ENCODE data around the gene CKS1B. TPM values are rescaled to one million over a fixed set of nuclear protein-coding genes. Genes with fewer than 3 reads are reported as not detected.

CKS1B gene
- total RNA-seq, 1 experiment from 2014 or later = 258 TPM

DNA sequence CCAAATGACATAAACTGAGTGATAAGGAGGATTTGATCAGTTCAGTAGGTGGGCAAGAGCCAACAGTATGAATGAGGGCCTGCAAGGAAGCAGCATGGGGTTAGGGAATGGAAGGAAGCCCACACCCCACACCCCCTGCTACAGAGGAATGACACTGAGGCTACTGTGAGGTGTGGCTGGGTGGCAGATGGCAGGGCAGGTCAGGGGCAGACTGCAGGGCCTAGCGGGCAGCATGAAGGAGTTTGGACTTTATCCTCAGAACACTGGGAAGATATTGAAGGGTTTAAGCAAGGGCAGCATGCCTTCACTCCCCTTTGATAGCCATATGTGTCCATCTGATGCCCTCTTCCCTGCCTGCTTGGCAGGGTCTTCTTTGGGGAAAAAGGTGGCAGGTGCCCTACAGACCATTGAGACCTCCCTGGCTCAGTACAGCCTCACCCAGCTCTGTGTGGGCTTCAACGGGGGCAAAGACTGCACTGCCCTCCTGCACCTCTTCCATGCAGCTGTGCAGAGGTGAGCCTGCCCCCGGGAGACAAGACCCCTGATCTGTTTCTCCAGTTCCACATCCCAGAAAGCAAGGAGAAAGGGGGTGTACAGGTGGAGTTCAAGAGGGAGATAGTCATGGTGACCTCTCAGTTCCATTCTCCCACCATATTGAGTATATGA, 14.8 kb downstream of the CKS1B start:
- Mint-ChIP-seq H3K4me3 (no peak overlapping the region), H3K27me3 (ENCODE audit: low read depth) (no peaks in the 10 kb centered on the region; the same call in 1 of the 2 replicates), H3K9me3 (no peaks in the 10 kb centered on the region), H3K4me1 (peaks cover 12% of the 10 kb centered on the region), H3K27ac (0 out of 2 replicates have a peak overlapping the region, but pooled peaks have one; percentile 80), H3K36me3 (peaks cover 26% of the 10 kb centered on the region)
- ChIA-PET POLR2A (interaction anchor here (1.2 kb wide), 1 partner anchor 33 kb away, joined by 3 read pairs; the partner anchor contains the start of gene PBXIP1), CTCF (interaction anchor here (2.6 kb wide), 1 partner anchor 10 kb away, joined by 12 read pairs; no protein-coding TSS in a partner anchor)
- TF ChIP-seq, protein P1, sequence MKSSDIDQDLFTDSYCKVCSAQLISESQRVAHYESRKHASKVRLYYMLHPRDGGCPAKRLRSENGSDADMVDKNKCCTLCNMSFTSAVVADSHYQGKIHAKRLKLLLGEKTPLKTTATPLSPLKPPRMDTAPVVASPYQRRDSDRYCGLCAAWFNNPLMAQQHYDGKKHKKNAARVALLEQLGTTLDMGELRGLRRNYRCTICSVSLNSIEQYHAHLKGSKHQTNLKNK (CRISPR knock-in tag; IDR thresholded peaks at IDR 0.05) = no peak
- TF ChIP-seq SMAD4 (CRISPR knock-in tag; IDR thresholded peaks at IDR 0.05) (no peak), ZNF671 (CRISPR knock-in tag; IDR thresholded peaks at IDR 0.05) (no peak), ZBTB21 (CRISPR knock-in tag; IDR thresholded peaks at IDR 0.05; ENCODE audit: borderline replicate concordance) (no peak), NR3C1 (CRISPR knock-in tag; conservative IDR thresholded peaks at IDR 0.05; ENCODE audit: low read depth) (no peak), ELF4 (CRISPR knock-in tag; IDR thresholded peaks at IDR 0.05; ENCODE audit: low read depth) (no peak), ZNF232 (CRISPR knock-in tag; IDR thresholded peaks at IDR 0.05) (no peak), MYBL2 (CRISPR knock-in tag; IDR thresholded peaks at IDR 0.05) (no peak), FOXK1 (CRISPR knock-in tag; IDR thresholded peaks at IDR 0.05) (no peak)
- TF ChIP-seq, protein P2, sequence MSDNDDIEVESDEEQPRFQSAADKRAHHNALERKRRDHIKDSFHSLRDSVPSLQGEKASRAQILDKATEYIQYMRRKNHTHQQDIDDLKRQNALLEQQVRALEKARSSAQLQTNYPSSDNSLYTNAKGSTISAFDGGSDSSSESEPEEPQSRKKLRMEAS (CRISPR knock-in tag; IDR thresholded peaks at IDR 0.05) = no peak
- TF ChIP-seq, protein P3, sequence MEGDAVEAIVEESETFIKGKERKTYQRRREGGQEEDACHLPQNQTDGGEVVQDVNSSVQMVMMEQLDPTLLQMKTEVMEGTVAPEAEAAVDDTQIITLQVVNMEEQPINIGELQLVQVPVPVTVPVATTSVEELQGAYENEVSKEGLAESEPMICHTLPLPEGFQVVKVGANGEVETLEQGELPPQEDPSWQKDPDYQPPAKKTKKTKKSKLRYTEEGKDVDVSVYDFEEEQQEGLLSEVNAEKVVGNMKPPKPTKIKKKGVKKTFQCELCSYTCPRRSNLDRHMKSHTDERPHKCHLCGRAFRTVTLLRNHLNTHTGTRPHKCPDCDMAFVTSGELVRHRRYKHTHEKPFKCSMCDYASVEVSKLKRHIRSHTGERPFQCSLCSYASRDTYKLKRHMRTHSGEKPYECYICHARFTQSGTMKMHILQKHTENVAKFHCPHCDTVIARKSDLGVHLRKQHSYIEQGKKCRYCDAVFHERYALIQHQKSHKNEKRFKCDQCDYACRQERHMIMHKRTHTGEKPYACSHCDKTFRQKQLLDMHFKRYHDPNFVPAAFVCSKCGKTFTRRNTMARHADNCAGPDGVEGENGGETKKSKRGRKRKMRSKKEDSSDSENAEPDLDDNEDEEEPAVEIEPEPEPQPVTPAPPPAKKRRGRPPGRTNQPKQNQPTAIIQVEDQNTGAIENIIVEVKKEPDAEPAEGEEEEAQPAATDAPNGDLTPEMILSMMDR (IDR thresholded peaks at IDR 0.05) = no peak
- TF ChIP-seq, protein P4, sequence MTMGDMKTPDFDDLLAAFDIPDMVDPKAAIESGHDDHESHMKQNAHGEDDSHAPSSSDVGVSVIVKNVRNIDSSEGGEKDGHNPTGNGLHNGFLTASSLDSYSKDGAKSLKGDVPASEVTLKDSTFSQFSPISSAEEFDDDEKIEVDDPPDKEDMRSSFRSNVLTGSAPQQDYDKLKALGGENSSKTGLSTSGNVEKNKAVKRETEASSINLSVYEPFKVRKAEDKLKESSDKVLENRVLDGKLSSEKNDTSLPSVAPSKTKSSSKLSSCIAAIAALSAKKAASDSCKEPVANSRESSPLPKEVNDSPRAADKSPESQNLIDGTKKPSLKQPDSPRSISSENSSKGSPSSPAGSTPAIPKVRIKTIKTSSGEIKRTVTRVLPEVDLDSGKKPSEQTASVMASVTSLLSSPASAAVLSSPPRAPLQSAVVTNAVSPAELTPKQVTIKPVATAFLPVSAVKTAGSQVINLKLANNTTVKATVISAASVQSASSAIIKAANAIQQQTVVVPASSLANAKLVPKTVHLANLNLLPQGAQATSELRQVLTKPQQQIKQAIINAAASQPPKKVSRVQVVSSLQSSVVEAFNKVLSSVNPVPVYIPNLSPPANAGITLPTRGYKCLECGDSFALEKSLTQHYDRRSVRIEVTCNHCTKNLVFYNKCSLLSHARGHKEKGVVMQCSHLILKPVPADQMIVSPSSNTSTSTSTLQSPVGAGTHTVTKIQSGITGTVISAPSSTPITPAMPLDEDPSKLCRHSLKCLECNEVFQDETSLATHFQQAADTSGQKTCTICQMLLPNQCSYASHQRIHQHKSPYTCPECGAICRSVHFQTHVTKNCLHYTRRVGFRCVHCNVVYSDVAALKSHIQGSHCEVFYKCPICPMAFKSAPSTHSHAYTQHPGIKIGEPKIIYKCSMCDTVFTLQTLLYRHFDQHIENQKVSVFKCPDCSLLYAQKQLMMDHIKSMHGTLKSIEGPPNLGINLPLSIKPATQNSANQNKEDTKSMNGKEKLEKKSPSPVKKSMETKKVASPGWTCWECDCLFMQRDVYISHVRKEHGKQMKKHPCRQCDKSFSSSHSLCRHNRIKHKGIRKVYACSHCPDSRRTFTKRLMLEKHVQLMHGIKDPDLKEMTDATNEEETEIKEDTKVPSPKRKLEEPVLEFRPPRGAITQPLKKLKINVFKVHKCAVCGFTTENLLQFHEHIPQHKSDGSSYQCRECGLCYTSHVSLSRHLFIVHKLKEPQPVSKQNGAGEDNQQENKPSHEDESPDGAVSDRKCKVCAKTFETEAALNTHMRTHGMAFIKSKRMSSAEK (CRISPR knock-in tag; IDR thresholded peaks at IDR 0.05; ENCODE audit: borderline replicate concordance) = no peak
- TF ChIP-seq, protein P5, sequence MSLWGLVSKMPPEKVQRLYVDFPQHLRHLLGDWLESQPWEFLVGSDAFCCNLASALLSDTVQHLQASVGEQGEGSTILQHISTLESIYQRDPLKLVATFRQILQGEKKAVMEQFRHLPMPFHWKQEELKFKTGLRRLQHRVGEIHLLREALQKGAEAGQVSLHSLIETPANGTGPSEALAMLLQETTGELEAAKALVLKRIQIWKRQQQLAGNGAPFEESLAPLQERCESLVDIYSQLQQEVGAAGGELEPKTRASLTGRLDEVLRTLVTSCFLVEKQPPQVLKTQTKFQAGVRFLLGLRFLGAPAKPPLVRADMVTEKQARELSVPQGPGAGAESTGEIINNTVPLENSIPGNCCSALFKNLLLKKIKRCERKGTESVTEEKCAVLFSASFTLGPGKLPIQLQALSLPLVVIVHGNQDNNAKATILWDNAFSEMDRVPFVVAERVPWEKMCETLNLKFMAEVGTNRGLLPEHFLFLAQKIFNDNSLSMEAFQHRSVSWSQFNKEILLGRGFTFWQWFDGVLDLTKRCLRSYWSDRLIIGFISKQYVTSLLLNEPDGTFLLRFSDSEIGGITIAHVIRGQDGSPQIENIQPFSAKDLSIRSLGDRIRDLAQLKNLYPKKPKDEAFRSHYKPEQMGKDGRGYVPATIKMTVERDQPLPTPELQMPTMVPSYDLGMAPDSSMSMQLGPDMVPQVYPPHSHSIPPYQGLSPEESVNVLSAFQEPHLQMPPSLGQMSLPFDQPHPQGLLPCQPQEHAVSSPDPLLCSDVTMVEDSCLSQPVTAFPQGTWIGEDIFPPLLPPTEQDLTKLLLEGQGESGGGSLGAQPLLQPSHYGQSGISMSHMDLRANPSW (CRISPR knock-in tag; conservative IDR thresholded peaks at IDR 0.05; ENCODE audit: low read depth) = no peak
- ATAC-seq = no peak
- DNase-seq (ENCODE audit: low spot score) = no peak

DNA sequence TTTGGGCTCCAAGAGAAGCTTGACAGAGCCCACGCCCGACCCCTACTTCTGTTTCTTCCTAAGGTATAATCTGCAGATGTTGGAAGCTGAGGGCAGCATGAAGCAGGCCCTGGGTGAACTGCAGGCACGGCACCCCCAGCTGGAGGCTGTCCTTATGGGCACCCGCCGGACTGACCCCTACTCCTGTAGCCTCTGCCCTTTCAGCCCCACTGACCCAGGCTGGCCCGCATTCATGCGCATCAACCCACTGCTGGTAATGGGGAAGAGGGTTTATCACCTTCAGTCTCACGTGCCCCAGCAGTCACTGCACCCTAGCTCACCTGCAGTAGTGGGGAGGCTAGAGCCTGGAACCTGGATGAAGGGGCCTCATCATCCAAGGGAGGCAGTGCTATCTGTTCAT, 15.8 kb downstream of the CKS1B start:
- H3K27ac Mint-ChIP-seq = no peak overlapping the region; the same call in 1 of the 2 replicates
- H3K4me1 Mint-ChIP-seq = peaks cover 10% of the 10 kb centered on the region; the same call in 1 of the 2 replicates
- CTCF ChIA-PET = interaction anchor here (0.8 kb wide), 1 partner anchor 9 kb away, joined by 5 read pairs; no protein-coding TSS in a partner anchor
- H3K36me3 Mint-ChIP-seq = peaks cover 26% of the 10 kb centered on the region
- ATAC-seq = no peak
- H3K27me3 Mint-ChIP-seq (ENCODE audit: low read depth) = no peaks in the 10 kb centered on the region; the same call in 1 of the 2 replicates
- POLR2A ChIA-PET = interaction anchor here (1.2 kb wide), 1 partner anchor 34 kb away, joined by 3 read pairs; the partner anchor contains the start of gene PBXIP1
- H3K9me3 Mint-ChIP-seq = no peaks in the 10 kb centered on the region
- no peak for DNase-seq (ENCODE audit: low spot score)
- no peak overlapping the region for H3K4me3 Mint-ChIP-seq
- TF ChIP-seq, protein P6, sequence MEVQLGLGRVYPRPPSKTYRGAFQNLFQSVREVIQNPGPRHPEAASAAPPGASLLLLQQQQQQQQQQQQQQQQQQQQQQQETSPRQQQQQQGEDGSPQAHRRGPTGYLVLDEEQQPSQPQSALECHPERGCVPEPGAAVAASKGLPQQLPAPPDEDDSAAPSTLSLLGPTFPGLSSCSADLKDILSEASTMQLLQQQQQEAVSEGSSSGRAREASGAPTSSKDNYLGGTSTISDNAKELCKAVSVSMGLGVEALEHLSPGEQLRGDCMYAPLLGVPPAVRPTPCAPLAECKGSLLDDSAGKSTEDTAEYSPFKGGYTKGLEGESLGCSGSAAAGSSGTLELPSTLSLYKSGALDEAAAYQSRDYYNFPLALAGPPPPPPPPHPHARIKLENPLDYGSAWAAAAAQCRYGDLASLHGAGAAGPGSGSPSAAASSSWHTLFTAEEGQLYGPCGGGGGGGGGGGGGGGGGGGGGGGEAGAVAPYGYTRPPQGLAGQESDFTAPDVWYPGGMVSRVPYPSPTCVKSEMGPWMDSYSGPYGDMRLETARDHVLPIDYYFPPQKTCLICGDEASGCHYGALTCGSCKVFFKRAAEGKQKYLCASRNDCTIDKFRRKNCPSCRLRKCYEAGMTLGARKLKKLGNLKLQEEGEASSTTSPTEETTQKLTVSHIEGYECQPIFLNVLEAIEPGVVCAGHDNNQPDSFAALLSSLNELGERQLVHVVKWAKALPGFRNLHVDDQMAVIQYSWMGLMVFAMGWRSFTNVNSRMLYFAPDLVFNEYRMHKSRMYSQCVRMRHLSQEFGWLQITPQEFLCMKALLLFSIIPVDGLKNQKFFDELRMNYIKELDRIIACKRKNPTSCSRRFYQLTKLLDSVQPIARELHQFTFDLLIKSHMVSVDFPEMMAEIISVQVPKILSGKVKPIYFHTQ (CRISPR knock-in tag; IDR thresholded peaks at IDR 0.05) = no peak
